SK-N-SH treated with all-trans-retinoic acid at 6 μM for 48 hours (cell line): ENCODE results near the gene LRRC39.

Source experiments
- ATAC-seq: fragments of 200-7000 bp; cut with Tn5 transposase; 3 replicates; pipeline ENCODE4 v1.9.1; 2020; ENCODE audit warnings: mild to moderate bottlenecking, moderate library complexity
- ARNTL ChIP-seq: fragments of 450-650 bp; formaldehyde crosslinking; IDR thresholded peaks from 2 replicates; pipeline ENCODE4 v1.5.0; 2020; ENCODE audit warnings: low read depth, mild to moderate bottlenecking, moderate library complexity, borderline replicate concordance
- BACH2 ChIP-seq: fragments of 250-450 bp; sonication (Bioruptor Pico); IDR thresholded peaks from 2 replicates; pipeline ENCODE4 v1.9.0; 2021; ENCODE audit warnings: mild to moderate bottlenecking, borderline replicate concordance
- CSDC2 ChIP-seq: fragments of 250-450 bp; sonication (Bioruptor Pico); IDR thresholded peaks from 2 replicates; pipeline ENCODE4 v1.5.0; 2020; ENCODE audit warnings: mild to moderate bottlenecking, moderate library complexity
- ESRRG ChIP-seq: fragments of 250-450 bp; sonication (Bioruptor Pico); IDR thresholded peaks from 2 replicates; pipeline ENCODE4 v1.6.1; 2021; ENCODE audit warnings: mild to moderate bottlenecking
- GLIS3 ChIP-seq: fragments of 250-450 bp; sonication (Bioruptor Pico); IDR thresholded peaks from 2 replicates; pipeline ENCODE4 v1.5.0; 2020; ENCODE audit warnings: mild to moderate bottlenecking, moderate library complexity
- ISL1 ChIP-seq: fragments of 250-450 bp; sonication (Bioruptor Pico); IDR thresholded peaks from 2 replicates; pipeline ENCODE4 v2.1.2; 2022; ENCODE audit warnings: mild to moderate bottlenecking, moderate library complexity
- OSR1 ChIP-seq: fragments of 250-450 bp; sonication (Bioruptor Pico); IDR thresholded peaks from 2 replicates; pipeline ENCODE4 v1.8.0; 2022; ENCODE audit warnings: moderate library complexity, mild to moderate bottlenecking, inconsistent platforms
- PATZ1 ChIP-seq: fragments of 250-450 bp; sonication (Bioruptor Pico); IDR thresholded peaks from 2 replicates; pipeline ENCODE4 v1.8.0; 2020; ENCODE audit warnings: mild to moderate bottlenecking, moderate library complexity, borderline replicate concordance
- POU6F1 ChIP-seq: fragments of 250-450 bp; sonication (Bioruptor Pico); IDR thresholded peaks from 2 replicates; pipeline ENCODE4 v1.8.0; 2021; ENCODE audit warnings: low read depth, mild to moderate bottlenecking, moderate library complexity, borderline replicate concordance
- RARB ChIP-seq: fragments of 250-450 bp; sonication (Bioruptor Pico); IDR thresholded peaks from 2 replicates; pipeline ENCODE4 v1.8.0; 2021; ENCODE audit warnings: mild to moderate bottlenecking, moderate library complexity
- SNAI2 ChIP-seq: fragments of 250-450 bp; sonication (Bioruptor Pico); IDR thresholded peaks from 2 replicates; pipeline ENCODE4 v1.5.0; 2020; ENCODE audit warnings: mild to moderate bottlenecking, moderate library complexity
- TCF4 ChIP-seq: fragments of 250-450 bp; sonication (Bioruptor Pico); IDR thresholded peaks from 2 replicates; pipeline ENCODE4 v1.8.0; 2021; ENCODE audit warnings: mild to moderate bottlenecking, moderate library complexity, borderline replicate concordance
- TOX ChIP-seq: fragments of 250-450 bp; sonication (Bioruptor Pico); IDR thresholded peaks from 2 replicates; pipeline ENCODE4 v1.8.0; 2021; ENCODE audit warnings: mild to moderate bottlenecking, moderate library complexity, borderline replicate concordance
- ZC3H10 ChIP-seq: fragments of 250-450 bp; sonication (Bioruptor Pico); IDR thresholded peaks from 2 replicates; pipeline ENCODE4 v1.5.1; 2021; ENCODE audit warnings: mild to moderate bottlenecking, moderate library complexity
- ZNF565 ChIP-seq: fragments of 450-650 bp; formaldehyde crosslinking; conservative IDR thresholded peaks from 2 replicates; pipeline ENCODE4 v1.5.0; 2020; ENCODE audit warnings: low read depth, mild to moderate bottlenecking, moderate library complexity
- ZNF70 ChIP-seq: fragments of 450-650 bp; formaldehyde crosslinking; IDR thresholded peaks from 2 replicates; pipeline ENCODE4 v1.5.0; 2020; ENCODE audit warnings: mild to moderate bottlenecking, moderate library complexity
- ZNF8 ChIP-seq: fragments of 450-650 bp; formaldehyde crosslinking; IDR thresholded peaks from 2 replicates; pipeline ENCODE4 v1.5.0; 2020; ENCODE audit warnings: mild to moderate bottlenecking, moderate library complexity
- TF ChIP-seq, protein P1 (sequence below): fragments of 250-450 bp; sonication (Bioruptor Pico); IDR thresholded peaks from 2 replicates; pipeline ENCODE4 v1.5.0; 2020; ENCODE audit warnings: mild to moderate bottlenecking, moderate library complexity
- TF ChIP-seq, protein P2 (sequence below): fragments of 250-450 bp; sonication (Bioruptor Pico); IDR thresholded peaks from 2 replicates; pipeline ENCODE4 v1.5.1; 2021; ENCODE audit warnings: mild to moderate bottlenecking, moderate library complexity
- TF ChIP-seq, protein P3 (sequence below): fragments of 250-450 bp; sonication (Bioruptor Pico); IDR thresholded peaks from 2 replicates; pipeline ENCODE4 v1.5.1; 2020; ENCODE audit warnings: low read depth, mild to moderate bottlenecking, moderate library complexity

Gene LRRC39

GRCh38 chr1:100184536-100184935 lies 6.5 kb upstream of the LRRC39 start (continued):
- TF ChIP-seq, protein P1, sequence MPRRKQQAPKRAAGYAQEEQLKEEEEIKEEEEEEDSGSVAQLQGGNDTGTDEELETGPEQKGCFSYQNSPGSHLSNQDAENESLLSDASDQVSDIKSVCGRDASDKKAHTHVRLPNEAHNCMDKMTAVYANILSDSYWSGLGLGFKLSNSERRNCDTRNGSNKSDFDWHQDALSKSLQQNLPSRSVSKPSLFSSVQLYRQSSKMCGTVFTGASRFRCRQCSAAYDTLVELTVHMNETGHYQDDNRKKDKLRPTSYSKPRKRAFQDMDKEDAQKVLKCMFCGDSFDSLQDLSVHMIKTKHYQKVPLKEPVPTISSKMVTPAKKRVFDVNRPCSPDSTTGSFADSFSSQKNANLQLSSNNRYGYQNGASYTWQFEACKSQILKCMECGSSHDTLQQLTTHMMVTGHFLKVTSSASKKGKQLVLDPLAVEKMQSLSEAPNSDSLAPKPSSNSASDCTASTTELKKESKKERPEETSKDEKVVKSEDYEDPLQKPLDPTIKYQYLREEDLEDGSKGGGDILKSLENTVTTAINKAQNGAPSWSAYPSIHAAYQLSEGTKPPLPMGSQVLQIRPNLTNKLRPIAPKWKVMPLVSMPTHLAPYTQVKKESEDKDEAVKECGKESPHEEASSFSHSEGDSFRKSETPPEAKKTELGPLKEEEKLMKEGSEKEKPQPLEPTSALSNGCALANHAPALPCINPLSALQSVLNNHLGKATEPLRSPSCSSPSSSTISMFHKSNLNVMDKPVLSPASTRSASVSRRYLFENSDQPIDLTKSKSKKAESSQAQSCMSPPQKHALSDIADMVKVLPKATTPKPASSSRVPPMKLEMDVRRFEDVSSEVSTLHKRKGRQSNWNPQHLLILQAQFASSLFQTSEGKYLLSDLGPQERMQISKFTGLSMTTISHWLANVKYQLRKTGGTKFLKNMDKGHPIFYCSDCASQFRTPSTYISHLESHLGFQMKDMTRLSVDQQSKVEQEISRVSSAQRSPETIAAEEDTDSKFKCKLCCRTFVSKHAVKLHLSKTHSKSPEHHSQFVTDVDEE (CRISPR knock-in tag), result no peak
- TF ChIP-seq CSDC2, result no peak
- TF ChIP-seq BACH2, result no peak

GRCh38 chr1:100183370-100183769 lies 5.3 kb upstream of the LRRC39 start:
- TF ChIP-seq ESRRG (CRISPR knock-in tag) (no peak), BACH2 (no peak)
- ATAC-seq, result no peak

DNA sequence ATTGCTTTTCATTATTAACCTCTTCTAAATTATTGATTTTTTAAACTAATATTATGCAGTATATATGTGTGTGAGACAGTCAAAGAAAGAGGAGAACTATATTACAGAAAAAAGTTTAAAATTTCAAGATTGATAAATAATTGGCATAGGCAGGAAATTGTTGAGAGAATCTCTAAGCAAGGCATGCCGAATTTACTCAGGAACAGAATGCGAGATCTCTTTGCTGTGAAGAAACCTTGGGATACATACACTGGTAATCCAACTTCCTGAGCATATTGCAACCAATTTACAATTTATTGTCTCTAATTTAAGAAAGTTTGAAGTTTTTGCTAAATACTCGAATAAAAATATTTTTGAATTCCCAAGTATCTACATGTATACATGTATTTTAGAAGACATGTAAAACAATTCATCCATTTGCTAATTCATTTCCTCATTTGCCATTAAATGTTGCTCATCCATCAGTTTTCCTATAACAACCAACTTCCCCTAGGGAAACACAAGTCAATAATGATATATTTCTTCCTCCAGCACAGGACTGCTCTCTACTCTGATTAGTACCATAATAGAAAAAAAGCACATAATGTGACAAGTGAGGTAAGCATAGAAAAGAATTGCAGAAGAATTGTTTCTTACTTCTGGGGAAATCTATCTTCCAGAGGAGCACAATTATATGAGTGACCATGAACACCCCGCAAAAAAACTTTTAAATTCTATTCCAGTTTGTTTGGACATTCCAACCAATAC lies 588 bp downstream of the LRRC39 start:
- no peak for ATAC-seq
- TF ChIP-seq, protein P2, sequence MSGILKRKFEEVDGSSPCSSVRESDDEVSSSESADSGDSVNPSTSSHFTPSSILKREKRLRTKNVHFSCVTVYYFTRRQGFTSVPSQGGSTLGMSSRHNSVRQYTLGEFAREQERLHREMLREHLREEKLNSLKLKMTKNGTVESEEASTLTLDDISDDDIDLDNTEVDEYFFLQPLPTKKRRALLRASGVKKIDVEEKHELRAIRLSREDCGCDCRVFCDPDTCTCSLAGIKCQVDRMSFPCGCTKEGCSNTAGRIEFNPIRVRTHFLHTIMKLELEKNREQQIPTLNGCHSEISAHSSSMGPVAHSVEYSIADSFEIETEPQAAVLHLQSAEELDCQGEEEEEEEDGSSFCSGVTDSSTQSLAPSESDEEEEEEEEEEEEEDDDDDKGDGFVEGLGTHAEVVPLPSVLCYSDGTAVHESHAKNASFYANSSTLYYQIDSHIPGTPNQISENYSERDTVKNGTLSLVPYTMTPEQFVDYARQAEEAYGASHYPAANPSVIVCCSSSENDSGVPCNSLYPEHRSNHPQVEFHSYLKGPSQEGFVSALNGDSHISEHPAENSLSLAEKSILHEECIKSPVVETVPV (CRISPR knock-in tag), result no peak
- no peak for TF ChIP-seq ISL1 (CRISPR knock-in tag)
- no peak for TF ChIP-seq ZC3H10
- TF ChIP-seq POU6F1 (CRISPR knock-in tag), result no peak
- TF ChIP-seq CSDC2, result no peak
- no peak for TF ChIP-seq PATZ1
- TF ChIP-seq ZNF565 (CRISPR knock-in tag), result no peak
- no peak for TF ChIP-seq TCF4 (CRISPR knock-in tag)
- no peak for TF ChIP-seq ZNF70 (CRISPR knock-in tag)
- TF ChIP-seq GLIS3 (CRISPR knock-in tag), result no peak
- TF ChIP-seq, protein P3, sequence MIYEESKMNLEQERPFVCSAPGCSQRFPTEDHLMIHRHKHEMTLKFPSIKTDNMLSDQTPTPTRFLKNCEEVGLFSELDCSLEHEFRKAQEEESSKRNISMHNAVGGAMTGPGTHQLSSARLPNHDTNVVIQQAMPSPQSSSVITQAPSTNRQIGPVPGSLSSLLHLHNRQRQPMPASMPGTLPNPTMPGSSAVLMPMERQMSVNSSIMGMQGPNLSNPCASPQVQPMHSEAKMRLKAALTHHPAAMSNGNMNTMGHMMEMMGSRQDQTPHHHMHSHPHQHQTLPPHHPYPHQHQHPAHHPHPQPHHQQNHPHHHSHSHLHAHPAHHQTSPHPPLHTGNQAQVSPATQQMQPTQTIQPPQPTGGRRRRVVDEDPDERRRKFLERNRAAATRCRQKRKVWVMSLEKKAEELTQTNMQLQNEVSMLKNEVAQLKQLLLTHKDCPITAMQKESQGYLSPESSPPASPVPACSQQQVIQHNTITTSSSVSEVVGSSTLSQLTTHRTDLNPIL, result no peak
- TF ChIP-seq SNAI2 (CRISPR knock-in tag), result no peak
- TF ChIP-seq, protein P1 (CRISPR knock-in tag), result no peak
- TF ChIP-seq, all 23 proteins: peak for 0

- ATAC-seq, result no peak
- TF ChIP-seq GLIS3 (CRISPR knock-in tag), result no peak
- TF ChIP-seq ZC3H10, result no peak
- TF ChIP-seq RARB (CRISPR knock-in tag), result no peak
- TF ChIP-seq SNAI2 (CRISPR knock-in tag), result no peak
- no peak for TF ChIP-seq ZNF70 (CRISPR knock-in tag)
- TF ChIP-seq ZNF8 (CRISPR knock-in tag), result no peak
- no peak for TF ChIP-seq ARNTL (CRISPR knock-in tag)
- no peak for TF ChIP-seq TOX (CRISPR knock-in tag)
- TF ChIP-seq, protein P2 (CRISPR knock-in tag), result no peak
- no peak for TF ChIP-seq PATZ1
- no peak for TF ChIP-seq OSR1 (CRISPR knock-in tag)
Observed at GRCh38 chr1:100168051-100168450, 10.0 kb downstream of the LRRC39 start.
